Pancreas (tissue), 10 donors: ENCODE results near the gene NBR1. TPM values are rescaled to one million over a fixed set of nuclear protein-coding genes. Genes with fewer than 3 reads are reported as not detected.

ENCODE experiments used
- ATAC-seq, 4 donors: fragments of 200-7000 bp; cut with Tn5 transposase; one replicate each; pipeline versions ENCODE4 v1.8.0 to v1.9.1; 2020; ENCODE audit warnings: mild to moderate bottlenecking in 4 of 4, moderate library complexity in 4 of 4
- DNase-seq, 6 donors: peaks; one replicate each; pipeline ENCODE4 v3.0.0-alpha.2; 2020
- FAIRE-seq: peaks from 2 replicates; lab custom pipeline; 2012; peaks lifted over from hg19 to GRCh38; lab: Jason Lieb, UNC
- H3K27ac ChIP-seq, 4 donors: fragments of 200-600 bp; sonication (generic); 1 replicate in 3 of 4; 2 replicates in 1 of 4; pipeline versions ENCODE4 v1.5.0 to v1.8.0; 2020
- H3K27me3 ChIP-seq, 4 donors: fragments of 200-600 bp; one replicate each; pipeline ENCODE4 v1.8.0; 2021
- H3K36me3 ChIP-seq, 3 donors: fragments of 200-600 bp; sonication (generic) in 1 of 3; one replicate each; pipeline versions ENCODE4 v1.5.0 to v1.8.0; 2020 to 2021
- H3K4me1 ChIP-seq, 3 donors: fragments of 200-600 bp; one replicate each; pipeline ENCODE4 v1.8.0; 2021
- H3K4me3 ChIP-seq, 4 donors: fragments of 200-600 bp; sonication (generic) in 2 of 4; one replicate each; pipeline versions ENCODE4 v1.5.0 to v1.8.0; 2020 to 2021
- H3K9me3 ChIP-seq, 4 donors: fragments of 200-600 bp; one replicate each; pipeline ENCODE4 v1.8.0; 2021
- WGBS, 2 donors: extraction: QIAGEN DNeasy Blood & Tissue Kit; methylation state at CpG; one replicate each; pipeline ENCODE4 v1.1.7; 2013; 5-methylcytosine and 5-hydroxymethylcytosine counted together
- intact Hi-C, 3 donors: fragments of 100-400 bp; cut with DNase I; formaldehyde crosslinking; loops; one replicate each; pipeline versions ENCODE4 v1.11.1 to v1.14.2; 2022
- polyA plus RNA-seq, 2 donors: library from polyadenylated mRNA; stranded (reverse); fragments of 200-250 nt; gene quantifications; one replicate each; pipeline ENCODE4 v1.2.3, GENCODE V29; 2013
- total RNA-seq, 6 donors: library from RNA; stranded (reverse); fragmentation: NEBNext Ultra II Directional in 4 of 6; extraction: Animal tissue kit (Norgen Biotek cat#: 25700) in 4 of 6; gene quantifications; one replicate each; pipeline versions ENCODE4 v1.2.1 to v1.2.4, GENCODE V29; 2021 to 2023
- TF ChIP-seq, protein P1 (sequence below), 4 donors: fragments of 200-600 bp; sonication (generic) in 3 of 4; IDR thresholded peaks; one replicate each; pipeline versions ENCODE4 v1.5.0 to v1.8.0; 2021; ENCODE audit warnings: antibody characterized with exemption in 4 of 4
- donor health status: healthy with polysubstance abuse.
- donor health status: DM: no; HTN: no; CAD: no; lungs with moderate emphysema.
- donor health status: DM: no; HTN: no; CAD: no.
- donor health status: control.
- donor health status: control.
- donor health status: Bipolar disorder and iron deficiency.
- donor health status: DM: yes; HTN: yes; CAD: no.
- donor health status: DM: no; HTN: no; CAD: no.
- donor health status: DM: no; HTN: no; CAD: no.
- donor health status: DM: yes; HTN: yes; CAD: no.

NBR1 gene
- total and polyA plus RNA-seq, 8 donors: 15.5 to 54.0 (median 31.4) TPM

DNA sequence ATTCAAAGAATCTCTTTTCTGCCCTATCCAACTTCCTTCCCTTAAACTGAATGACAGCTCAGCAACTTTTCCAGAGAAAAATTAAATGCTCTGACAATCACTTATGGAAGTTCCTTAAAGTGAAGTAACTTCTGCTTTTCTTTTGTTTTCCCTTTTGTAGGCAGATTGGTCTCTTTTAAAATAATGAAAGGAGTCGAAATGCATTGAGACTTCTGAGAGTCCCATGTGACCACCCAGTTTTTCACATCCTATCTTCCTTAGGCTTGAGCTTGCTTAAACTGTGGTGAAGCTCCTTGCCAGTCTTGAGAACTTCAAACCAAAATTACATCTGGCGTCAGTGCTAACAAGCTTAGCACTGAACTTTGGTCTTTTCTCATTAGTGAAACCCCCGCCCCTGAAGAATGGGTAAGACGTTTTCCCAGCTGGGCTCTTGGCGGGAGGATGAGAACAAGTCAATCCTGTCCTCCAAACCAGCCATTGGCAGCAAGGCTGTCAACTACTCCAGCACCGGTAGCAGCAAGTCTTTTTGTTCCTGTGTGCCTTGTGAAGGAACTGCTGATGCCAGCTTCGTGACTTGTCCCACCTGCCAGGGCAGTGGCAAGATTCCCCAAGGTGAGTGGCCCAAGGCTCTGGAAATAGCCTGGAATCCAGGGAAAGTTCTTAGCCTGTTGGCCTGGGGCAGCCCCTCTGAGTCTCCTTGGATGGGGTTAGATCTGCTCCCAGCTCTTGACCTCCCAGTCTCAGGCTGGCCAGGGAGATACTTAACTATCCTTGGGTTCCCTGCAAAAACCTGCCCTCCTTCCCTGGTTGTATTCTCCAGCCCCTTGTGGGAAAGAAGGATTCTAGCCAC is 41.9 kb downstream of the NBR1 start:
- Histone ChIP-seq H3K4me1 (peaks cover 8 to 31% (median 21%) of the 10 kb centered on the region in 3 donors), H3K27ac (peak overlapping the region; percentile 69 to 93 (median 77)), H3K27me3 (no peaks in the 10 kb centered on the region), H3K36me3 (peaks cover 0 to 7% (median 3%) of the 10 kb centered on the region in 3 donors), H3K4me3 (peak overlapping the region in 2 of 4 donors; percentile 50 to 70), H3K9me3 (no peaks in the 10 kb centered on the region)
- ATAC-seq (peak; percentile 28 to 60 (median 36)), FAIRE-seq (no peak), DNase-seq (peak in 4 of 6 donors; percentile 45 to 76 (median 57))
- WGBS, 2 donors: 26 to 34% methylated on average over 7 of the region's 7 CpGs
- intact Hi-C loops: loop anchor here in 1 of 3 donors (10.0 kb wide), 1 partner anchor 208 kb away; the partner anchor contains the start of gene IFI35
- TF ChIP-seq, protein P1, sequence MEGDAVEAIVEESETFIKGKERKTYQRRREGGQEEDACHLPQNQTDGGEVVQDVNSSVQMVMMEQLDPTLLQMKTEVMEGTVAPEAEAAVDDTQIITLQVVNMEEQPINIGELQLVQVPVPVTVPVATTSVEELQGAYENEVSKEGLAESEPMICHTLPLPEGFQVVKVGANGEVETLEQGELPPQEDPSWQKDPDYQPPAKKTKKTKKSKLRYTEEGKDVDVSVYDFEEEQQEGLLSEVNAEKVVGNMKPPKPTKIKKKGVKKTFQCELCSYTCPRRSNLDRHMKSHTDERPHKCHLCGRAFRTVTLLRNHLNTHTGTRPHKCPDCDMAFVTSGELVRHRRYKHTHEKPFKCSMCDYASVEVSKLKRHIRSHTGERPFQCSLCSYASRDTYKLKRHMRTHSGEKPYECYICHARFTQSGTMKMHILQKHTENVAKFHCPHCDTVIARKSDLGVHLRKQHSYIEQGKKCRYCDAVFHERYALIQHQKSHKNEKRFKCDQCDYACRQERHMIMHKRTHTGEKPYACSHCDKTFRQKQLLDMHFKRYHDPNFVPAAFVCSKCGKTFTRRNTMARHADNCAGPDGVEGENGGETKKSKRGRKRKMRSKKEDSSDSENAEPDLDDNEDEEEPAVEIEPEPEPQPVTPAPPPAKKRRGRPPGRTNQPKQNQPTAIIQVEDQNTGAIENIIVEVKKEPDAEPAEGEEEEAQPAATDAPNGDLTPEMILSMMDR (IDR thresholded peaks at IDR 0.05): no peak

DNA sequence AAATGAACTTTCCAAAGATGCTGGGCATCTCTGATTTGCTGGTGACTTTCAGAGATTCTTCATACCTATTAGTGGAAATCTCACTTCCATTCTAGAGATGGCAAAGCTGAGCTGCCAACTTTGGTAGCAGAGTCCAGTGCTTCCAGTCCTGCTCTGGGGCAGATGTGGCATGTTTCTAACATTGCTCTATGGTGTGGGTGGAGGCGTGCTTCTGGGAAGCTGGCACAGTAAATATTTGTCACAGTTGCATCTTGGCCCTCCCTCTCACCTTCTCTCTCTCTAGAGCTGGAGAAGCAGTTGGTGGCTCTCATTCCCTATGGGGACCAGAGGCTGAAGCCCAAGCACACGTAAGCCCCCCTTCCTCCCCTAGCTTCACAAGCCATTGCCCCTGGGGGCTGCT is 42.5 kb downstream of the NBR1 start:
- no peak for DNase-seq
- intact Hi-C loops: loop anchor here in 1 of 3 donors (10.0 kb wide), 1 partner anchor 209 kb away; the partner anchor contains the start of gene IFI35

DNA sequence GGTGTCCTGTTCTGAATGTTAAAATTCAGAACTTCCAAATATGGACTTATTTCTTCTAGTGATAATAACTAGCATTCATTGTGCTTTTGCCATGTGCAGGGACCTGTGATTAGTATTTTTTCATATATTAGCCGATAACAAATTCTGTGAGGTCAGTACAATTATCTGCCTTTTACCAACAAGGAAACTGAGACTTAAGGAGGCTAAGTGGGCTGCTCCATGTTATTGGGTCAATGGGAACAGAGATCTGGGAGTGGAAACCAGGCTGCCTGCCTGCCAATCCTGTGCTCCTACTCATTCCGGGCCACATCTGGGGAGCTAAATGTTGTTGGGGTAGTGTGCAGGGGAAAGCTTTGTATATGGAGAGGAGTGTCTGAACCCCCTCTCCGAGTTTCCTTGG is 44.3 kb downstream of the NBR1 start:
- no peaks in the 10 kb centered on the region for H3K27me3 ChIP-seq
- H3K4me3 ChIP-seq: no peak overlapping the region
- H3K27ac ChIP-seq: no peak overlapping the region
- FAIRE-seq (no peak), ATAC-seq (no peak), DNase-seq (no peak)
- no peaks in the 10 kb centered on the region for H3K36me3 ChIP-seq
- H3K4me1 ChIP-seq: peaks cover 8 to 31% (median 21%) of the 10 kb centered on the region in 3 donors
- no peaks in the 10 kb centered on the region for H3K9me3 ChIP-seq
- 96 to 97% methylated on average over 3 of the region's 3 CpGs for WGBS, 2 donors
- TF ChIP-seq, protein P1 (IDR thresholded peaks at IDR 0.05): no peak
- intact Hi-C loops: loop anchor here in 1 of 3 donors (10.0 kb wide), 1 partner anchor 211 kb away; the partner anchor contains the start of gene IFI35

More for the DNA sequence above, 42.5 kb downstream of the NBR1 start:
- FAIRE-seq (no peak), ATAC-seq (no peak)
- TF ChIP-seq, protein P1 (IDR thresholded peaks at IDR 0.05): no peak
- H3K4me1 ChIP-seq: peaks cover 8 to 31% (median 21%) of the 10 kb centered on the region in 3 donors
- H3K27me3 ChIP-seq: no peaks in the 10 kb centered on the region
- no peaks in the 10 kb centered on the region for H3K36me3 ChIP-seq
- peak overlapping the region in 1 of 4 donors; percentile 93 for H3K27ac ChIP-seq
- no peak overlapping the region for H3K4me3 ChIP-seq
- no peaks in the 10 kb centered on the region for H3K9me3 ChIP-seq
- 63 to 74% methylated on average over 2 of the region's 2 CpGs for WGBS, 2 donors

DNA sequence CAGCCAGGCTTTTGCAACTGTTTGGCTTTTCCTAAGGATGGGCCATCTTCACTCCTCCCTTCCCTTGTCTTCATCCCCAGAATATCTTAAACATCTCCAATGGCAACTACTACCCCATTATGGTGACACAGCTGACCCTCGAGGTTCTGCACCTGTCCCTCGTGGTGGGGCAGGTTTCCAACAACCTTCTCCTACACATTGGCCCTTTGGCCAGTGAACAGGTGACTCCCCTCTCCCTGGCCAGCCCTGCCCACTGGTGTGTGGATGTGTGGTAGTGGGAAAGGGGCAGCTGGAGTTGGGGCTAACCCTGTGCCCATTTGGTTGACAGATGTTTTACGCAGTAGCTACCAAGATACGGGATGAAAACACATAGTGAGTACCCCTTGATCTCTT is 45.4 kb downstream of the NBR1 start:
- no peak overlapping the region for H3K4me3 ChIP-seq
- TF ChIP-seq, protein P1 (IDR thresholded peaks at IDR 0.05): no peak
- DNase-seq (no peak), ATAC-seq (no peak), FAIRE-seq (no peak)
- no peaks in the 10 kb centered on the region for H3K9me3 ChIP-seq
- no peaks in the 10 kb centered on the region for H3K27me3 ChIP-seq
- H3K27ac ChIP-seq: no peak overlapping the region
- no peaks in the 10 kb centered on the region for H3K36me3 ChIP-seq
- 40 to 56% methylated on average over 4 of the region's 4 CpGs for WGBS, 2 donors
- peaks cover 8 to 27% (median 15%) of the 10 kb centered on the region in 3 donors for H3K4me1 ChIP-seq
- intact Hi-C loops: loop anchor here in 1 of 3 donors (10.0 kb wide), 1 partner anchor 212 kb away; the partner anchor contains the start of gene IFI35
